GM18507 (cell line): Measurements from ENCODE around the gene EBF3.

Experiments used
- DNase-seq: peaks from one replicate; pipeline ENCODE4 v3.0.0; 2011; ENCODE audit warnings: low read depth; ENCODE audit not compliant: insufficient read length; ENCODE audit errors: extremely low spot score
- FAIRE-seq: peaks from 2 replicates; lab custom pipeline; 2011; peaks lifted over from hg19 to GRCh38; lab: Jason Lieb, UNC

The EBF3 gene

GRCh38 chr10:129793479-129793878 is 170.6 kb downstream of the EBF3 start:
- DNase-seq (no peak), FAIRE-seq (no peak)

GRCh38 chr10:129792864-129793263 is 171.2 kb downstream of the EBF3 start:
- no peak for DNase-seq
- FAIRE-seq: no peak

GRCh38 chr10:129792141-129792540 is 171.9 kb downstream of the EBF3 start:
- DNase-seq (no peak), FAIRE-seq (no peak)

GRCh38 chr10:129790715-129791446 is 173.2 kb downstream of the EBF3 start:
- FAIRE-seq (no peak), DNase-seq (no peak)

- no peak for DNase-seq
- FAIRE-seq: no peak
These were observed 175.9 kb downstream of the EBF3 start for GRCh38 chr10:129788215-129788614.

GRCh38 chr10:129787557-129787956 is 176.5 kb downstream of the EBF3 start:
- FAIRE-seq (no peak), DNase-seq (no peak)

- no peak for FAIRE-seq
These were observed 177.9 kb downstream of the EBF3 start for GRCh38 chr10:129786216-129786615.

GRCh38 chr10:129785536-129785981 is 178.5 kb downstream of the EBF3 start:
- FAIRE-seq (no peak), DNase-seq (no peak)

More at GRCh38 chr10:129786216-129786615, 177.9 kb downstream of the EBF3 start:
- DNase-seq: no peak
